SH-SY5Y (cell line): ENCODE data around the gene H1-8.

Experiments
- GATA2 ChIP-seq: IDR thresholded peaks from 2 replicates; pipeline ENCODE4 v1.6.1; 2011; ENCODE audit warnings: mild to moderate bottlenecking, low read depth, low read length
- GATA3 ChIP-seq: IDR thresholded peaks from 2 replicates; pipeline ENCODE4 v1.6.1; 2011; ENCODE audit warnings: low read depth, mild to moderate bottlenecking, low read length, moderate library complexity

H1-8 gene

GRCh38 chr3:129549006-129549800 lies 6.2 kb downstream of the H1-8 start:
- TF ChIP-seq GATA2 (no peak), GATA3 (no peak)

GRCh38 chr3:129549805-129550204 lies 6.8 kb downstream of the H1-8 start:
- no peak for TF ChIP-seq GATA3

GRCh38 chr3:129552287-129553050 lies 9.5 kb downstream of the H1-8 start:
- TF ChIP-seq GATA2 (no peak), GATA3 (no peak)

GRCh38 chr3:129553171-129553570 lies 10.2 kb downstream of the H1-8 start:
- TF ChIP-seq GATA3 (no peak), GATA2 (no peak)

- TF ChIP-seq GATA2 (no peak), GATA3 (no peak)
Observed at GRCh38 chr3:129553719-129554118, 10.7 kb downstream of the H1-8 start.

GRCh38 chr3:129554356-129555152 lies 11.6 kb downstream of the H1-8 start:
- TF ChIP-seq GATA2 (no peak), GATA3 (no peak)

- TF ChIP-seq GATA2, result no peak
- no peak for TF ChIP-seq GATA3
Observed at GRCh38 chr3:129555153-129555550, 12.2 kb downstream of the H1-8 start.

GRCh38 chr3:129555616-129556357 lies 12.8 kb downstream of the H1-8 start:
- TF ChIP-seq GATA3 (no peak), GATA2 (no peak)

GRCh38 chr3:129556358-129556695 lies 13.4 kb downstream of the H1-8 start:
- no peak for TF ChIP-seq GATA2
- no peak for TF ChIP-seq GATA3

- TF ChIP-seq GATA2, result no peak
- no peak for TF ChIP-seq GATA3
Observed at GRCh38 chr3:129556890-129557547, 14.0 kb downstream of the H1-8 start.

GRCh38 chr3:129557548-129557894 lies 14.5 kb downstream of the H1-8 start:
- peak; percentile 75 for TF ChIP-seq GATA2
- no peak for TF ChIP-seq GATA3

GRCh38 chr3:129558081-129558771 lies 15.3 kb downstream of the H1-8 start:
- TF ChIP-seq GATA2, result no peak
- TF ChIP-seq GATA3, result no peak
